ENCODE results near the gene GNG2. TPM values are rescaled to one million over a fixed set of nuclear protein-coding genes. Genes with fewer than 3 reads are reported as not detected.
A peak's percentile ranks its signal among the peaks of the same experiment; 100 is the strongest.

GNG2 gene
- total RNA-seq, 1 donor from 2014 or later = 25.1 TPM

GRCh38 chr14:51977075-51977474 lies 116.7 kb downstream of the GNG2 start:
- H3K27ac ChIP-seq (ENCODE audit: low read depth, low read length) = no peak overlapping the region
- no peaks in the 10 kb centered on the region for H3K27me3 ChIP-seq (ENCODE audit: control insufficient read depth in 3 of 3, insufficient read depth in 3 of 3, low read length in 3 of 3)
- no peaks in the 10 kb centered on the region for H3K36me3 ChIP-seq (ENCODE audit: control insufficient read depth in 3 of 3, insufficient read depth in 3 of 3, low read length in 3 of 3)
- peaks cover 0 to 7% (median 5%) of the 10 kb centered on the region in 3 donors for H3K4me1 ChIP-seq (ENCODE audit: control insufficient read depth in 3 of 3, insufficient read depth in 3 of 3, low read length in 3 of 3)
- no peak overlapping the region for H3K4me3 ChIP-seq (ENCODE audit: low read length in 3 of 3)
- H3K9me3 ChIP-seq (ENCODE audit: control insufficient read depth in 3 of 3, low read length in 3 of 3) = no peaks in the 10 kb centered on the region
- no peak overlapping the region for H3K9ac ChIP-seq (ENCODE audit: low read depth in 1 of 3, low read length in 3 of 3)

- H3K9me3 ChIP-seq (ENCODE audit: control insufficient read depth in 3 of 3, low read length in 3 of 3) = no peaks in the 10 kb centered on the region
- no peaks in the 10 kb centered on the region for H3K36me3 ChIP-seq (ENCODE audit: control insufficient read depth in 3 of 3, insufficient read depth in 3 of 3, low read length in 3 of 3)
- H3K4me3 ChIP-seq (ENCODE audit: low read length in 3 of 3) = no peak overlapping the region
- H3K27ac ChIP-seq (ENCODE audit: low read depth, low read length) = no peak overlapping the region
- H3K27me3 ChIP-seq (ENCODE audit: control insufficient read depth in 3 of 3, insufficient read depth in 3 of 3, low read length in 3 of 3) = no peaks in the 10 kb centered on the region
- H3K4me1 ChIP-seq (ENCODE audit: control insufficient read depth in 3 of 3, insufficient read depth in 3 of 3, low read length in 3 of 3) = peaks cover 0 to 7% (median 5%) of the 10 kb centered on the region in 3 donors
- H3K9ac ChIP-seq (ENCODE audit: low read depth in 1 of 3, low read length in 3 of 3) = no peak overlapping the region
Measured at GRCh38 chr14:51978681-51979085, 118.3 kb downstream of the GNG2 start.

- no peaks in the 10 kb centered on the region for H3K9me3 ChIP-seq (ENCODE audit: control insufficient read depth in 3 of 3, low read length in 3 of 3)
- H3K4me3 ChIP-seq (ENCODE audit: low read length in 3 of 3) = no peak overlapping the region
- H3K4me1 ChIP-seq (ENCODE audit: control insufficient read depth in 3 of 3, insufficient read depth in 3 of 3, low read length in 3 of 3) = peaks cover 0 to 7% (median 5%) of the 10 kb centered on the region in 3 donors
- H3K9ac ChIP-seq (ENCODE audit: low read depth in 1 of 3, low read length in 3 of 3) = no peak overlapping the region
- H3K27ac ChIP-seq (ENCODE audit: low read depth, low read length) = no peak overlapping the region
- no peaks in the 10 kb centered on the region for H3K27me3 ChIP-seq (ENCODE audit: control insufficient read depth in 3 of 3, insufficient read depth in 3 of 3, low read length in 3 of 3)
- no peaks in the 10 kb centered on the region for H3K36me3 ChIP-seq (ENCODE audit: control insufficient read depth in 3 of 3, insufficient read depth in 3 of 3, low read length in 3 of 3)
Measured at GRCh38 chr14:51979088-51979709, 118.8 kb downstream of the GNG2 start.

- no peak overlapping the region for H3K27ac ChIP-seq (ENCODE audit: low read depth, low read length)
- no peak overlapping the region for H3K9ac ChIP-seq (ENCODE audit: low read depth in 1 of 3, low read length in 3 of 3)
- H3K27me3 ChIP-seq (ENCODE audit: control insufficient read depth in 3 of 3, insufficient read depth in 3 of 3, low read length in 3 of 3) = no peaks in the 10 kb centered on the region
- no peak overlapping the region for H3K4me3 ChIP-seq (ENCODE audit: low read length in 3 of 3)
- peaks cover 0 to 7% (median 5%) of the 10 kb centered on the region in 3 donors for H3K4me1 ChIP-seq (ENCODE audit: control insufficient read depth in 3 of 3, insufficient read depth in 3 of 3, low read length in 3 of 3)
- H3K9me3 ChIP-seq (ENCODE audit: control insufficient read depth in 3 of 3, low read length in 3 of 3) = no peaks in the 10 kb centered on the region
- no peaks in the 10 kb centered on the region for H3K36me3 ChIP-seq (ENCODE audit: control insufficient read depth in 3 of 3, insufficient read depth in 3 of 3, low read length in 3 of 3)
Measured at GRCh38 chr14:51981218-51981854, 120.9 kb downstream of the GNG2 start.

GRCh38 chr14:51988221-51988620 lies 127.8 kb downstream of the GNG2 start:
- peaks cover 9 to 19% (median 17%) of the 10 kb centered on the region in 3 donors for H3K4me1 ChIP-seq (ENCODE audit: control insufficient read depth in 3 of 3, insufficient read depth in 3 of 3, low read length in 3 of 3)
- H3K27me3 ChIP-seq (ENCODE audit: control insufficient read depth in 3 of 3, insufficient read depth in 3 of 3, low read length in 3 of 3) = no peaks in the 10 kb centered on the region
- no peaks in the 10 kb centered on the region for H3K9me3 ChIP-seq (ENCODE audit: control insufficient read depth in 3 of 3, low read length in 3 of 3)
- no peak overlapping the region for H3K27ac ChIP-seq (ENCODE audit: low read depth, low read length)
- no peak overlapping the region for H3K4me3 ChIP-seq (ENCODE audit: low read length in 3 of 3)
- H3K9ac ChIP-seq (ENCODE audit: low read depth in 1 of 3, low read length in 3 of 3) = peak overlapping the region in 1 of 3 donors; percentile 97
- peaks cover 0 to 12% (median 12%) of the 10 kb centered on the region in 3 donors for H3K36me3 ChIP-seq (ENCODE audit: control insufficient read depth in 3 of 3, insufficient read depth in 3 of 3, low read length in 3 of 3)

GRCh38 chr14:51989293-51990234 lies 129.2 kb downstream of the GNG2 start, which contains the start of gene RTRAF:
Gene RTRAF (plus strand): TSS chr14:51989546. CDS start chr14:51989640, 94 bp downstream.
- peaks cover 9 to 19% (median 17%) of the 10 kb centered on the region in 3 donors for H3K4me1 ChIP-seq (ENCODE audit: control insufficient read depth in 3 of 3, insufficient read depth in 3 of 3, low read length in 3 of 3)
- H3K27me3 ChIP-seq (ENCODE audit: control insufficient read depth in 3 of 3, insufficient read depth in 3 of 3, low read length in 3 of 3) = no peaks in the 10 kb centered on the region
- peak within 1 kb of the TSS; percentile 93 to 97 (median 96) for H3K9ac ChIP-seq (ENCODE audit: low read depth in 1 of 3, low read length in 3 of 3)
- H3K9me3 ChIP-seq (ENCODE audit: control insufficient read depth in 3 of 3, low read length in 3 of 3) = no peaks in the 10 kb centered on the region
- H3K36me3 ChIP-seq (ENCODE audit: control insufficient read depth in 3 of 3, insufficient read depth in 3 of 3, low read length in 3 of 3) = peaks cover 0 to 25% (median 19%) of the 10 kb centered on the region in 3 donors
- H3K27ac ChIP-seq (ENCODE audit: low read depth, low read length) = peak within 1 kb of the TSS; percentile 84
- peak within 1 kb of the TSS; percentile 83 to 99 (median 90) for H3K4me3 ChIP-seq (ENCODE audit: low read length in 3 of 3)

- peaks cover 9 to 19% (median 17%) of the 10 kb centered on the region in 3 donors for H3K4me1 ChIP-seq (ENCODE audit: control insufficient read depth in 3 of 3, insufficient read depth in 3 of 3, low read length in 3 of 3)
- no peaks in the 10 kb centered on the region for H3K27me3 ChIP-seq (ENCODE audit: control insufficient read depth in 3 of 3, insufficient read depth in 3 of 3, low read length in 3 of 3)
- peaks cover 0 to 31% (median 27%) of the 10 kb centered on the region in 3 donors for H3K36me3 ChIP-seq (ENCODE audit: control insufficient read depth in 3 of 3, insufficient read depth in 3 of 3, low read length in 3 of 3)
- peak overlapping the region in 2 of 3 donors; percentile 93 to 97 for H3K9ac ChIP-seq (ENCODE audit: low read depth in 1 of 3, low read length in 3 of 3)
- peak overlapping the region; percentile 83 to 99 (median 90) for H3K4me3 ChIP-seq (ENCODE audit: low read length in 3 of 3)
- H3K9me3 ChIP-seq (ENCODE audit: control insufficient read depth in 3 of 3, low read length in 3 of 3) = no peaks in the 10 kb centered on the region
- no peak overlapping the region for H3K27ac ChIP-seq (ENCODE audit: low read depth, low read length)
Measured at GRCh38 chr14:51990488-51990887, 130.1 kb downstream of the GNG2 start.

GRCh38 chr14:51993285-51993920 lies 133.0 kb downstream of the GNG2 start:
- Histone ChIP-seq H3K36me3 (ENCODE audit: control insufficient read depth in 3 of 3, insufficient read depth in 3 of 3, low read length in 3 of 3) (peaks cover 0 to 31% (median 28%) of the 10 kb centered on the region in 3 donors), H3K9ac (ENCODE audit: low read depth in 1 of 3, low read length in 3 of 3) (no peak overlapping the region), H3K9me3 (ENCODE audit: control insufficient read depth in 3 of 3, low read length in 3 of 3) (no peaks in the 10 kb centered on the region), H3K27me3 (ENCODE audit: control insufficient read depth in 3 of 3, insufficient read depth in 3 of 3, low read length in 3 of 3) (no peaks in the 10 kb centered on the region), H3K27ac (ENCODE audit: low read depth, low read length) (no peak overlapping the region), H3K4me1 (ENCODE audit: control insufficient read depth in 3 of 3, insufficient read depth in 3 of 3, low read length in 3 of 3) (peaks cover 8 to 17% (median 16%) of the 10 kb centered on the region in 3 donors), H3K4me3 (ENCODE audit: low read length in 3 of 3) (no peak overlapping the region)

GRCh38 chr14:51996148-51996746 lies 135.8 kb downstream of the GNG2 start:
- Histone ChIP-seq H3K9ac (ENCODE audit: low read depth in 1 of 3, low read length in 3 of 3) (no peak overlapping the region), H3K27ac (ENCODE audit: low read depth, low read length) (no peak overlapping the region), H3K4me1 (ENCODE audit: control insufficient read depth in 3 of 3, insufficient read depth in 3 of 3, low read length in 3 of 3) (no peaks in the 10 kb centered on the region), H3K4me3 (ENCODE audit: low read length in 3 of 3) (no peak overlapping the region), H3K27me3 (ENCODE audit: control insufficient read depth in 3 of 3, insufficient read depth in 3 of 3, low read length in 3 of 3) (no peaks in the 10 kb centered on the region), H3K9me3 (ENCODE audit: control insufficient read depth in 3 of 3, low read length in 3 of 3) (no peaks in the 10 kb centered on the region), H3K36me3 (ENCODE audit: control insufficient read depth in 3 of 3, insufficient read depth in 3 of 3, low read length in 3 of 3) (peaks cover 2 to 43% (median 34%) of the 10 kb centered on the region in 3 donors)
